ENCODE measurements around the gene TMEM179.

The TMEM179 gene

DNA sequence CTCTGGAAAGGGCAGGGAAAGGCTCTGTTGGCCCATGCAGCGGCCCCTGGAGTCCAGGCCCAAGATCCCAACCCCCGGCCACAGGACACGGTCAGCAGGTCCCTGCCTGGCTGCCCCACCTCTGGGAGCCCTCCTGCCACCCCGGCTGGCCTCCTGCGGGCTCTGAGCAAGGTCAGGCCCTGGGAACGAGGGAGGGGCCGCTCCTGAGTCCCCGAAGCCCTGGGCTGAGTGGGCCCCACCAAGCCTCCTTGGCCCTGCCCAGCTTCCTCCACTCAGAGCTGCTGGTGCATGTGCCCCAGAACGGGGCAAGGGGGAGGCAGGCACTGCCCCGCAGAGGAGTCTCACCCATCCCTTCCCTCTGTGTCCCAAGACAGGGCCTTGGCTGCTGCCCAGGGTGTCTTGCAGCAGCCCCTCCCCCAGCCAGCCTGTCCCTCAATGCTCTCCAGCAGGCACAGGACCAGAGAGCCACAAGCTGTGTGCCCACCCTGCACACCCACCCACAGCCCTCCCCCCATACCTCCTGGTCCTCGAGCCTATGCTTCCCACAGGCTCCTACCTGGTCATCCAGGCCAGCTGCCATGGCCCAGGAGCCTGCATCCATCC is 32.4 kb downstream of the TMEM179 start:
- Histone ChIP-seq H2AFZ (ENCODE audit: low read depth, low read length, severe bottlenecking) (no peak overlapping the region), H3F3A (ENCODE audit: insufficient read depth) (no peaks in the 10 kb centered on the region), H3K9me2 (replicated peaks; ENCODE audit: insufficient read depth, low read length) (no peaks in the 10 kb centered on the region), H3K9ac (ENCODE audit: low read length) (no peak overlapping the region), H3K9me3 (ENCODE audit: insufficient read depth, low read length) (no peaks in the 10 kb centered on the region), H3K27ac (ENCODE audit: low read depth, low read length) (no peak overlapping the region), H3K4me2 (ENCODE audit: low read depth, low read length, poor library complexity, severe bottlenecking) (no peak overlapping the region), H3K79me2 (ENCODE audit: insufficient read depth, low read length) (no peaks in the 10 kb centered on the region), H3K27me3 (ENCODE audit: low read length) (no peaks in the 10 kb centered on the region), H4K20me1 (ENCODE audit: low read depth, low read length) (no peaks in the 10 kb centered on the region), H3K4me3 (ENCODE audit: insufficient read depth, low read length, poor library complexity, severe bottlenecking) (no peak overlapping the region), H3K36me3 (ENCODE audit: low read length) (no peaks in the 10 kb centered on the region)
- TF ChIP-seq, protein P1, sequence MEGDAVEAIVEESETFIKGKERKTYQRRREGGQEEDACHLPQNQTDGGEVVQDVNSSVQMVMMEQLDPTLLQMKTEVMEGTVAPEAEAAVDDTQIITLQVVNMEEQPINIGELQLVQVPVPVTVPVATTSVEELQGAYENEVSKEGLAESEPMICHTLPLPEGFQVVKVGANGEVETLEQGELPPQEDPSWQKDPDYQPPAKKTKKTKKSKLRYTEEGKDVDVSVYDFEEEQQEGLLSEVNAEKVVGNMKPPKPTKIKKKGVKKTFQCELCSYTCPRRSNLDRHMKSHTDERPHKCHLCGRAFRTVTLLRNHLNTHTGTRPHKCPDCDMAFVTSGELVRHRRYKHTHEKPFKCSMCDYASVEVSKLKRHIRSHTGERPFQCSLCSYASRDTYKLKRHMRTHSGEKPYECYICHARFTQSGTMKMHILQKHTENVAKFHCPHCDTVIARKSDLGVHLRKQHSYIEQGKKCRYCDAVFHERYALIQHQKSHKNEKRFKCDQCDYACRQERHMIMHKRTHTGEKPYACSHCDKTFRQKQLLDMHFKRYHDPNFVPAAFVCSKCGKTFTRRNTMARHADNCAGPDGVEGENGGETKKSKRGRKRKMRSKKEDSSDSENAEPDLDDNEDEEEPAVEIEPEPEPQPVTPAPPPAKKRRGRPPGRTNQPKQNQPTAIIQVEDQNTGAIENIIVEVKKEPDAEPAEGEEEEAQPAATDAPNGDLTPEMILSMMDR (IDR thresholded peaks at IDR 0.05; ENCODE audit: insufficient read depth, low read length, poor library complexity, severe bottlenecking) = no peak
- no peak for TF ChIP-seq EZH2phosphoT487 (conservative IDR thresholded peaks at IDR 0.05; ENCODE audit: low read length)

DNA sequence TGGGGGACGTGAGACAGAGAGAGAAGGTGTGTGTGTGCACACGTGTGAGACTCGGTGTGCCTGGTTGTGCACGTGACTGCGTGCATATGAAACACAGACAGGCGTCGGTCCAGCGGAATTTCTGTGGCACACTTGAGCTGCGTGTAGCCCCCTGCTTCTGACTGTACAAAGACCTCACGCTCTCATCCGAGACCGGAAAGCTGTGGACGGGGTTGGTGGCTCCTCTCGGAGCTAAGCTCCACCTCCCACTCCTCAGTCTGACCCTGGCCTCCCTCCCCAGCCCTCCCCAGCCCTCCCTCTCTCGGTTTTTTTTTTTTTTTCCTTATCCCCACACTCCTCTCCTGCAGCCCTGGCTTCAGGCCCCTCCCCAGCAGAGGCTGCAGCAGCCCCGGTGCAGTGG is 33.3 kb downstream of the TMEM179 start:
- H4K20me1 ChIP-seq (ENCODE audit: low read depth, low read length) = no peaks in the 10 kb centered on the region
- no peak overlapping the region for H3K4me3 ChIP-seq (ENCODE audit: insufficient read depth, low read length, poor library complexity, severe bottlenecking)
- H3K9ac ChIP-seq (ENCODE audit: low read length) = no peak overlapping the region
- no peak overlapping the region for H3K27ac ChIP-seq (ENCODE audit: low read depth, low read length)
- H3K9me3 ChIP-seq (ENCODE audit: insufficient read depth, low read length) = no peaks in the 10 kb centered on the region
- no peaks in the 10 kb centered on the region for H3F3A ChIP-seq (ENCODE audit: insufficient read depth)
- H3K9me2 ChIP-seq (replicated peaks; ENCODE audit: insufficient read depth, low read length) = no peaks in the 10 kb centered on the region
- TF ChIP-seq, protein P1 (IDR thresholded peaks at IDR 0.05; ENCODE audit: insufficient read depth, low read length, poor library complexity, severe bottlenecking) = no peak
- TF ChIP-seq EZH2phosphoT487 (conservative IDR thresholded peaks at IDR 0.05; ENCODE audit: low read length) = no peak
- H3K36me3 ChIP-seq (ENCODE audit: low read length) = no peaks in the 10 kb centered on the region
- H3K79me2 ChIP-seq (ENCODE audit: insufficient read depth, low read length) = no peaks in the 10 kb centered on the region
- no peak overlapping the region for H3K4me2 ChIP-seq (ENCODE audit: low read depth, low read length, poor library complexity, severe bottlenecking)
- no peaks in the 10 kb centered on the region for H3K27me3 ChIP-seq (ENCODE audit: low read length)
- H2AFZ ChIP-seq (ENCODE audit: low read depth, low read length, severe bottlenecking) = no peak overlapping the region

DNA sequence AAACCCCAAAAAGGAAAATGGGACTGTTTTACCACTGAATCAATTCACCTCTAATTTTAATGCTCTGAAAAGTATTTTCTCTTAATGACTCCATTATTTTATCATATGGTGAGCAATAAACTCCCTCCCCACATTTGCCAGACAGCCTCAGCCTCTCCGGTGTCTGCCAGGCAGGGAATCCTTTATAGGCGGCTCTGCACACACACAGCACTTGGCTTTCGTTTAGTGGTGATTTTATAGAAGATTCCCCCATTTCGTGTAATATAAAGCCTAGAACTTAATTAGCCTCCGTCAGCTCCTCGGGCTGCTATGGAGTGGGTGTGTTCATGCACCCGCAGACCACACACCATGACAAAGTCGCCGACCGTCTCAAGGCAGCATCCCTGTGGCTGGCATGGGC is 35.1 kb downstream of the TMEM179 start:
- no peaks in the 10 kb centered on the region for H3K9me2 ChIP-seq (replicated peaks; ENCODE audit: insufficient read depth, low read length)
- no peak overlapping the region for H2AFZ ChIP-seq (ENCODE audit: low read depth, low read length, severe bottlenecking)
- no peak overlapping the region for H3K4me3 ChIP-seq (ENCODE audit: insufficient read depth, low read length, poor library complexity, severe bottlenecking)
- H4K20me1 ChIP-seq (ENCODE audit: low read depth, low read length) = no peaks in the 10 kb centered on the region
- H3K36me3 ChIP-seq (ENCODE audit: low read length) = no peaks in the 10 kb centered on the region
- no peaks in the 10 kb centered on the region for H3K27me3 ChIP-seq (ENCODE audit: low read length)
- no peaks in the 10 kb centered on the region for H3K79me2 ChIP-seq (ENCODE audit: insufficient read depth, low read length)
- no peaks in the 10 kb centered on the region for H3K9me3 ChIP-seq (ENCODE audit: insufficient read depth, low read length)
- no peak overlapping the region for H3K9ac ChIP-seq (ENCODE audit: low read length)
- H3F3A ChIP-seq (ENCODE audit: insufficient read depth) = no peaks in the 10 kb centered on the region
- no peak overlapping the region for H3K4me2 ChIP-seq (ENCODE audit: low read depth, low read length, poor library complexity, severe bottlenecking)
- TF ChIP-seq EZH2phosphoT487 (conservative IDR thresholded peaks at IDR 0.05; ENCODE audit: low read length) = no peak
- TF ChIP-seq, protein P1 (IDR thresholded peaks at IDR 0.05; ENCODE audit: insufficient read depth, low read length, poor library complexity, severe bottlenecking) = no peak
- H3K27ac ChIP-seq (ENCODE audit: low read depth, low read length) = no peak overlapping the region

All from SU-DHL-6 (cell line).